ENCODE data around the gene CCDC6. TPM values are rescaled to one million over a fixed set of nuclear protein-coding genes. Genes with fewer than 3 reads are reported as not detected.
"Not testable (repeated sequence)": the region's sequence is repeated elsewhere in the genome, so short reads cannot be mapped to it uniquely, and the experiment has no call there.

The CCDC6 gene
- total and polyA plus RNA-seq, 2 experiments from 2014 or later = 19.4 to 23.2 TPM

DNA sequence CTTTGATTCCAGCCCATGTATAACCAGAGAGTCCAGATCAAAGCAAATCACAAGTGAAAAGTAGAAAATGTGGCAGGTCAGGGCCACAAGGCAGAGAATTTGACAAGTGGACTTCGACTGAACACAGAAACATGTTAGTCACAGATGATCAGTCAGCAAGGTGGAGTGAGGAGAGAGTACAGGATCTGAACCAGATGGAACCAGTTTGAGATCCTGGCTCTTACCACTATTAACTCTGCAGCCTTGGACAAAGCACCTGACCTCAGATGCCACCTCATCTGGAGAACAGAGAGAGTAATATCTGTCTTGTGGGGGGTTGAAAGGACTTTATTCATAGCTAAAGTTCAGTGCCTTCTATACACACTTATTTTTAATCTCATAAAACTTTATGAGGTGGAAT, 157.5 kb downstream of the CCDC6 start:
- TF ChIP-seq EZH2phosphoT487 (IDR thresholded peaks at IDR 0.05; ENCODE audit: insufficient read depth, low read depth) (no peak), EZH2 (IDR thresholded peaks at IDR 0.05; ENCODE audit: insufficient read depth, poor library complexity, severe bottlenecking) (no peak)
- H3K36me3 ChIP-seq (ENCODE audit: low read depth) = no peaks in the 10 kb centered on the region
- in situ Hi-C loops (cut with MboI) = no loop called here
- H4K20me1 ChIP-seq (ENCODE audit: insufficient read depth) = no peaks in the 10 kb centered on the region
- no peak for DNase-seq
- no peaks in the 10 kb centered on the region for H3K9me2 ChIP-seq (ENCODE audit: insufficient read depth)
- H3K4me3 ChIP-seq = no peak overlapping the region
- H3K27ac ChIP-seq = no peak overlapping the region
- H3K27me3 ChIP-seq (replicated peaks; ENCODE audit: insufficient read depth) = no peaks in the 10 kb centered on the region; the same call in none of the 2 replicates
- 0 to 13% methylated on average over 1 of the region's 1 CpG for WGBS, 2 experiments (ENCODE audit: low coverage in 1 of 2, low lambda C conversion rate in 2 of 2, missing lambda C conversion rate in 2 of 2)
- no peak overlapping the region for H2AFZ ChIP-seq
- no peaks in the 10 kb centered on the region for H3K9me3 ChIP-seq (ENCODE audit: low read depth)
- H3K4me2 ChIP-seq (ENCODE audit: unreplicated experiment) = no peak overlapping the region
- no peaks in the 10 kb centered on the region for H3F3A ChIP-seq (ENCODE audit: insufficient read depth)
- no peaks in the 10 kb centered on the region for H3K4me1 ChIP-seq (ENCODE audit: insufficient read depth)
- no peak overlapping the region for H3K9ac ChIP-seq
- H3K79me2 ChIP-seq (ENCODE audit: insufficient read depth) = no peaks in the 10 kb centered on the region

DNA sequence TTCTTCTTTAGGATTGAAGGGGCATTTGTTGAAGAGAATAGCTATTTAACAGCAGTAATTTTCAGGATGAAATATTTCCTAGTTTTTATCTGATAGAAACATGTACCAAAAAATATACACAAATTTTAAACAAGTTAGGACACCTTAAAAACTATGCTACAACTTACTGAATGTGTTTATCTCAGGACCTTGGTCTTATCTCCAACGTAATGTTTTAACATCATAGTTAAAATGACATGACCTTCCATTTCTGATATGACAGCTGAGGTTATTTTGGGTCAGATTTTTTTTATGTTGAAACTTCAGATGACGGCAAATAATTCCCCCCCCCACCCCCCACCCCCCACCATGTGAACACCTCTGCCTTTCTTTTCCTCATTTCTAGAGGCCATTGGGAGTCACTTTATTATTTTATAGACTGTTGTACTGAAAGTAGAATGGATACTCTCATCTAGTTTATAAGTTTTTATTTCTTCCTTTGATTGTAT, 161.1 kb downstream of the CCDC6 start:
- Histone ChIP-seq H3K27me3 (replicated peaks; ENCODE audit: insufficient read depth) (no peaks in the 10 kb centered on the region; the same call in 1 of the 2 replicates), H3K4me2 (ENCODE audit: unreplicated experiment) (no peak overlapping the region), H3K9me2 (ENCODE audit: insufficient read depth) (no peaks in the 10 kb centered on the region), H3K79me2 (ENCODE audit: insufficient read depth) (no peaks in the 10 kb centered on the region), H3K4me1 (ENCODE audit: insufficient read depth) (no peaks in the 10 kb centered on the region), H3K9ac (no peak overlapping the region), H4K20me1 (ENCODE audit: insufficient read depth) (no peaks in the 10 kb centered on the region), H3F3A (ENCODE audit: insufficient read depth) (no peaks in the 10 kb centered on the region), H3K36me3 (ENCODE audit: low read depth) (no peaks in the 10 kb centered on the region), H3K27ac (no peak overlapping the region), H2AFZ (no peak overlapping the region), H3K9me3 (ENCODE audit: low read depth) (no peaks in the 10 kb centered on the region), H3K4me3 (no peak overlapping the region)
- in situ Hi-C loops (cut with MboI) = no loop called here
- TF ChIP-seq EZH2phosphoT487 (IDR thresholded peaks at IDR 0.05; ENCODE audit: insufficient read depth, low read depth) = no peak
- TF ChIP-seq EZH2 (IDR thresholded peaks at IDR 0.05; ENCODE audit: insufficient read depth, poor library complexity, severe bottlenecking) = no peak
- DNase-seq = no peak
- 58 to 75% methylated on average over 2 of the region's 2 CpGs for WGBS, 2 experiments (ENCODE audit: low coverage in 1 of 2, low lambda C conversion rate in 2 of 2, missing lambda C conversion rate in 2 of 2)

DNA sequence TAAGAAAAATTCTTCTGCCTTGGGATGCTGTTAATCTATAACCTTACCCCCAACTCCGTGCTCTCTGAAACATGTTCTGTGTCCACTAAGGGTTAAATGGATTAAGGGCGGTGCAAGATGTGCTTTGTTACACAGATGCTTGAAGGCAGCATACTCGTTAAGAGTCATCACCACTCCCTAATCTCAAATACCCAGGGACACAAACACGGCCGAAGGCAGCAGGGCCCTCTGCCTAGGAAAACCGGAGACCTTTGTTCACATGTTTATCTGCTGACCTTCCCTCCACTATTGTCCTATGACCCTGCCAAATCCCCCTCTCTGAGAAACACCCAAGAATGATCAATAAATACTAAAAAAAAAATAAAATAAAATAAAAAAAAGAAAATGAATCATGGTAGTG, 161.6 kb downstream of the CCDC6 start:
- H3K9me2 ChIP-seq (ENCODE audit: insufficient read depth); H3K79me2 ChIP-seq (ENCODE audit: insufficient read depth); H3F3A ChIP-seq (ENCODE audit: insufficient read depth); H3K4me3 ChIP-seq; DNase-seq; H3K4me1 ChIP-seq (ENCODE audit: insufficient read depth); H4K20me1 ChIP-seq (ENCODE audit: insufficient read depth); H2AFZ ChIP-seq; H3K27ac ChIP-seq; H3K9ac ChIP-seq; in situ Hi-C loops (cut with MboI); H3K9me3 ChIP-seq (ENCODE audit: low read depth); H3K4me2 ChIP-seq (ENCODE audit: unreplicated experiment); H3K36me3 ChIP-seq (ENCODE audit: low read depth); H3K27me3 ChIP-seq (replicated peaks; ENCODE audit: insufficient read depth): not testable (repeated sequence)
- 62 to 63% methylated on average over 6 of the region's 6 CpGs for WGBS, 2 experiments (ENCODE audit: low coverage in 1 of 2, low lambda C conversion rate in 2 of 2, missing lambda C conversion rate in 2 of 2)

DNA sequence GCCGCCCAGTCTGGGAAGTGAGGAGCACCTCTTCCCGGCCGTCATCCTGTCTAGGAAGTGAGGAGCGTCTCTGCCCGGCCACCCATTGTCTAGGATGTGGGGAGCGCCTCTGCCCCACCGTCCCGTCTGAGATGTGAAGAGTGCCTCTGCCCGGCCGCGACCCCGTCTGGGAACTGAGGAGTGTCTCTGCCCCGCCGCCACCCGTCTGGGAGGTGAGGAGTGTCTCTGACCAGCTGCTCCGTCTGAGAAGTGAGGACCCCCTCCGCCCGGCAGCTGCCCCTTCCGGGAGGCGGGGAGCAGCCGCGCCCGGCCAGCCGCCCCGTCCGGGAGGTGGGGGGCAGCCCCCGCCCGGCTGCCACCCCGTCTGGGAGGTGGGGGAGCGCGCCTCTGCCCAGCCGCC, 162.2 kb downstream of the CCDC6 start:
- H3K79me2 ChIP-seq (ENCODE audit: insufficient read depth); H3K27ac ChIP-seq; H3K36me3 ChIP-seq (ENCODE audit: low read depth); H3K4me1 ChIP-seq (ENCODE audit: insufficient read depth); H4K20me1 ChIP-seq (ENCODE audit: insufficient read depth); H3K27me3 ChIP-seq (replicated peaks; ENCODE audit: insufficient read depth); H3K4me3 ChIP-seq; in situ Hi-C loops (cut with MboI); H3K9ac ChIP-seq; H3K9me3 ChIP-seq (ENCODE audit: low read depth); H3K9me2 ChIP-seq (ENCODE audit: insufficient read depth); DNase-seq; H2AFZ ChIP-seq; H3K4me2 ChIP-seq (ENCODE audit: unreplicated experiment); H3F3A ChIP-seq (ENCODE audit: insufficient read depth): not testable (repeated sequence)
- WGBS, 2 experiments (ENCODE audit: low coverage in 1 of 2, low lambda C conversion rate in 2 of 2, missing lambda C conversion rate in 2 of 2) = 82 to 100% methylated on average over 6 to 32 of the region's 32 CpGs

DNA sequence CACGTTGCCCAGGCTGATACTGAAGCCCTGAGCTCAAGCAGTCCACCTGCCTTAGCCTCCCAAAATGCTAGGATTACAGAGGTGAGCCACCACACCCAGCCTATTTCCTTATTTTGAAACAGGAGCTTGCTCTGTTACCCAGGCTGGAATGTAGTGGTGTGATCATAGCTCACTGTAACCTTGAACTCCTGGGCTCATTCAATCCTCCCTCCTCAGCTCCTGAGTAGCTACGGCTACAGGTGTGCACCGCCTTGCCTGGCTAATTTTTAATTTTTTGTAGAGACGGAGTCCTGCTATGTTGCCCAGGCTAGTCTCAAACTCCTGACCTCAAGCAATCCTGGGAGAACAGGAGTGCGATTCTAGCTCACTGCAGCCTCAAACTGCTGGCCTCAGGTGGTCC, 164.8 kb downstream of the CCDC6 start:
- Histone ChIP-seq H3K27ac (no peak overlapping the region), H3K4me3 (no peak overlapping the region), H3K79me2 (ENCODE audit: insufficient read depth) (no peaks in the 10 kb centered on the region), H3K9me2 (ENCODE audit: insufficient read depth) (no peaks in the 10 kb centered on the region), H3K4me1 (ENCODE audit: insufficient read depth) (no peaks in the 10 kb centered on the region), H3K9ac (no peak overlapping the region), H3F3A (ENCODE audit: insufficient read depth) (no peaks in the 10 kb centered on the region), H3K4me2 (ENCODE audit: unreplicated experiment) (no peak overlapping the region), H4K20me1 (ENCODE audit: insufficient read depth) (no peaks in the 10 kb centered on the region), H2AFZ (no peak overlapping the region), H3K27me3 (replicated peaks; ENCODE audit: insufficient read depth) (peaks cover 7% of the 10 kb centered on the region; the same call in 1 of the 2 replicates), H3K9me3 (ENCODE audit: low read depth) (no peaks in the 10 kb centered on the region), H3K36me3 (ENCODE audit: low read depth) (no peaks in the 10 kb centered on the region)
- no peak for DNase-seq
- in situ Hi-C loops (cut with MboI) = no loop called here
- WGBS, 2 experiments (ENCODE audit: low coverage in 1 of 2, low lambda C conversion rate in 2 of 2, missing lambda C conversion rate in 2 of 2) = 51 to 54% methylated on average over 5 of the region's 5 CpGs
- no peak for TF ChIP-seq EZH2 (IDR thresholded peaks at IDR 0.05; ENCODE audit: insufficient read depth, poor library complexity, severe bottlenecking)
- no peak for TF ChIP-seq EZH2phosphoT487 (IDR thresholded peaks at IDR 0.05; ENCODE audit: insufficient read depth, low read depth)

All from GM23248 (cell line).